WI38 (cell line): ENCODE measurements around the gene IRGC.

Source experiments
- H3K4me3 ChIP-seq: 2 replicates; pipeline ENCODE4 v1.5.1; 2011; ENCODE audit warnings: low read depth, mild to moderate bottlenecking, control low read depth, low read length
- TF ChIP-seq, protein P1 (sequence below): IDR thresholded peaks from 2 replicates; pipeline ENCODE4 v1.5.1; 2012; ENCODE audit warnings: low read depth, mild to moderate bottlenecking, control low read depth, low read length

IRGC gene

DNA sequence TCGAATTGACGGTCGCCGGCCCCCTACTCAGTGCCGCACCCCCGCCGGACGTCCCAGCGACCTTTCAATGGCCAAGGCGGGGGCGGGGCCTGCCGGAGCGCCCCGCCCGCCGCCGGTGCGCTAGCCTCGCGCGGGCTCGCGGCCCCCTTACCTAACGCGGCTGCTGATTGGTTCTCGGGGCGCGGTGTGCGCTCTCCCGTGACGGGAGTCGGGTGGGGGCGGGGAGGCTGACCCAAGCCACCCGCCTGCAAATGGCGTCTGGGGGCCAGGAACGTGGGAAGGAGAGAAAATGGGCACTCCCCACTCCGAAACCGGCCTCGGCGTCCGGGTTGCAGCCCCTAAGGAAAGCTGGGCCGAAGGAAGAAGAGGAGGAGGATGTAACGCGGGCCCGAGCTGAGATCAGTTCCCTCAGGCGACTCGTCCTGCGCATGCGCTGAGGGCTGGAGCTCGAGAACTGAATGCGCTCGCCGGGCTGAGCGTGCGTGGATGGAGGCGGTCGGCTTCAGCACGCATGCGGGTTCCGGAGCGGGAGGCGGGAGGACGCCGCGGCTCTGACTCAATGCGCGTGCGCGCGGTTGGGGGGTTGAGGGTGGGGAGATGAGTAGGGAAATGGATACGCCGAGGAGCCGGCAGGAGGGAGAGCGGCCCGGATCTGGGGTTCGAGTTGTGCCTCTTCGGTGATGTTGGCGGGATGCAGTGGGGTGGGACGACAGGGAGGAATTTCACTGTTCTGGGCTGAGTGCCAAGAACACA is 38.8 kb downstream of the IRGC start, which contains the start of gene SMG9:
TSS of gene SMG9 (minus strand) at position 460 of the 753 bp plus-strand sequence. CDS start 4,221 bp downstream, outside the sequence.
- TF ChIP-seq, protein P1, sequence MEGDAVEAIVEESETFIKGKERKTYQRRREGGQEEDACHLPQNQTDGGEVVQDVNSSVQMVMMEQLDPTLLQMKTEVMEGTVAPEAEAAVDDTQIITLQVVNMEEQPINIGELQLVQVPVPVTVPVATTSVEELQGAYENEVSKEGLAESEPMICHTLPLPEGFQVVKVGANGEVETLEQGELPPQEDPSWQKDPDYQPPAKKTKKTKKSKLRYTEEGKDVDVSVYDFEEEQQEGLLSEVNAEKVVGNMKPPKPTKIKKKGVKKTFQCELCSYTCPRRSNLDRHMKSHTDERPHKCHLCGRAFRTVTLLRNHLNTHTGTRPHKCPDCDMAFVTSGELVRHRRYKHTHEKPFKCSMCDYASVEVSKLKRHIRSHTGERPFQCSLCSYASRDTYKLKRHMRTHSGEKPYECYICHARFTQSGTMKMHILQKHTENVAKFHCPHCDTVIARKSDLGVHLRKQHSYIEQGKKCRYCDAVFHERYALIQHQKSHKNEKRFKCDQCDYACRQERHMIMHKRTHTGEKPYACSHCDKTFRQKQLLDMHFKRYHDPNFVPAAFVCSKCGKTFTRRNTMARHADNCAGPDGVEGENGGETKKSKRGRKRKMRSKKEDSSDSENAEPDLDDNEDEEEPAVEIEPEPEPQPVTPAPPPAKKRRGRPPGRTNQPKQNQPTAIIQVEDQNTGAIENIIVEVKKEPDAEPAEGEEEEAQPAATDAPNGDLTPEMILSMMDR: no peak
- peak within 1 kb of the TSS; percentile 82 for H3K4me3 ChIP-seq

DNA sequence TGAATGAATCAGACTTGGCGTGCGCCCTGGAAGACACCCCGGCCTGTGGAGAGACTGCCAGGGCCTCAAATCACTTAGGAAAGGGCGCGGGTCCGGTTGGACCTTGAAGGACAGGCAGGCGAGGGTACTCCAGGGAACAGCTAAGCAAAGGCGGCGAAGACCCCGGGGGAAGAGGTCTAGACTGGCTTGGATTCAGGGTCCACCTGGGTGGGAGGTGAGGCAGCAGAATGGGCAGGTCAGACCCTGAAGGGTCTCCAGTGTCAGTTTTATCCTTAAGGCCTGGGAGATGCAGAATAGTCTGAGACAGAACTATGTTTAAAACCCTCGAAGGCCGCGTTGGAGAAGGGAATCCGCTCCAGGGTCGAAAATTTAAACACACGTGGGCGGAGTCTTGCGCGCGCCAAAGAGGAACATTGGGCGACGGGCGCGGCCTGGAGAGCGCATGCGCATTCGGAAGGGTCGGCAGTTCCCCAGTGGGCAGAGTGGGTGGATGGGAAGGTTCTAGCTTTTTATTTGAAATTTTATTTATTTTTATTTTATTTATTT is 39.5 kb downstream of the IRGC start:
- H3K4me3 ChIP-seq: peak overlapping the region; percentile 82
- TF ChIP-seq, protein P1: no peak

DNA sequence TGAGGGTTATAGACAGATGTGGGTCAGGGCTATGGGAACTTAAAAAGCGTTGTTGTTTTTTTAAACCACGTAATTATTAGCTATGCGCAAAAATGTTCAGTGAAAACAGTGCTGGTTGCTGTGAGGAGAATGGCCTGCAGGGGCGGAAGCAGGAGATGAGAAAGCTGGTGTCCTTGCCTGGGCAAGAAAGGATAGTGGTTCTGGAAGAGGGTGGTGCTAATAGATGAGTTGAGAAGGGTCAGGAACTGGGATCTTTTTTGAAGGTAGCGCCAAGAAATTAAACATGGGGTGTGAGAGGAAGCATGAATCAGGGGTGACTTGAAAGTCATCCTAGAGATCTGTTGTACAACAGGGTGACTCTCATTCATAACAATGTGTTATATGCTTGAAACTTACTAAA is 43.6 kb downstream of the IRGC start:
- no peak overlapping the region for H3K4me3 ChIP-seq
- TF ChIP-seq, protein P1: peak; percentile 79

DNA sequence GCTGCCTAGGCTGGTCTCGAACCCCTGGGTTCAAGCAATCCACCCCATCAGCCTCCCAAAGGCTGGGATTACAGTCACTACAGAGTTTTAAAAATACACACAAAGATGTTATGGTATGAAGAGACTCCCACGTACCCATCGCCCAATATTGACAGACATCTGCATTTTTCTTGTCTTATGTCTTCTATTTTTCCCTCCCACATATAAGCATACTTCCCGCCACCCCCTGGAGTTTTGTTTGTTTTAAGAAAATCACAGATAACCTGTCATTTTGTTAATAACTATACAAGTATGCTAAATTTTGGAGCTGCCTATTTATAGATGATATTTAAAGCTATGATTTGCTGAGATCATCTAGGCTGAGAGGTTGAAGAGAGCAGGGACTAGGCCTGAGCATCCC is 45.1 kb downstream of the IRGC start:
- no peak overlapping the region for H3K4me3 ChIP-seq
- TF ChIP-seq, protein P1: no peak

DNA sequence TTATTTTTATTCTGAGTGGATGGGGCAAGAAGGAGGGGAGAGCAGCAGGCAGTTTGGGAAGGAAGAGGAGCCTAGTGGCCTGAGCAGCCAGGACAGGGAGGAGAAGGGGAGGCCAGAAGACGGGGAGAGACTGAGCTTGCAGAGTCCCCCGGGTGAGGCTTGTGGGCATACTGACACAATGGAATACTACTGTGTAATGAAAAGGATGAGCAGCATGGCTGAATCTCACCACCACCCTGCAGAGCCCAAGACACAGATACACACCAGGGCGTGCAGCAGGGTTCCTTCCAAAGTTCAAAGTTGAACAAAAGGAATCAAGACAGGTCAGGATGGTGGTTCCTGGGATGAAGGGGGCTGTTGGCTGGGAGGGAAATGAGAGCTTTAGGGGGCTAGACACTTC is 46.9 kb downstream of the IRGC start:
- TF ChIP-seq, protein P1: no peak

DNA sequence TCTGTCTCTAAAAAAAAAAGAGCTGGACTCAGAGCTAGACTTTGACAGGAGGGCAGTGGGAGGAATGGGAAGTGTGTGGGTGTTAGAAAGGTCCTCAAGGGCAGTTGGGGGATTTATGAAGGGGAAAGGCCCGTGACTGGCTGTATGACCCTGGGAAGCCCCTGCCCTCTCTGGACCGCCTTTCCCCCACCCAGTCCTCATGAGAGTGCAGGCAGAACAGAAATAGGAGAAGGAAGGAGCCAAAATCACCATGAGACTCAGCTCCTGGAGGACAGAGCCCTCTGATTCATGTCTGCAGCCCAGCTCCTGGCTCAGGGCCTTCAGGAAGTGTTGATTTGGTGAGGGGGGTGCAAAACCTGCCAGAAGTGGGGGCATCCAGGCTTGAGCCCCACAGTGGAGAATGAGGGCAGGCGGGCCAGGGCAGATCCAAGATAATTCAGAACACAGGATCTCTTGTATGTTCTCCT is 47.6 kb downstream of the IRGC start:
- no peak overlapping the region for H3K4me3 ChIP-seq
- TF ChIP-seq, protein P1: no peak

More for the DNA sequence above, 46.9 kb downstream of the IRGC start:
- H3K4me3 ChIP-seq: no peak overlapping the region

DNA sequence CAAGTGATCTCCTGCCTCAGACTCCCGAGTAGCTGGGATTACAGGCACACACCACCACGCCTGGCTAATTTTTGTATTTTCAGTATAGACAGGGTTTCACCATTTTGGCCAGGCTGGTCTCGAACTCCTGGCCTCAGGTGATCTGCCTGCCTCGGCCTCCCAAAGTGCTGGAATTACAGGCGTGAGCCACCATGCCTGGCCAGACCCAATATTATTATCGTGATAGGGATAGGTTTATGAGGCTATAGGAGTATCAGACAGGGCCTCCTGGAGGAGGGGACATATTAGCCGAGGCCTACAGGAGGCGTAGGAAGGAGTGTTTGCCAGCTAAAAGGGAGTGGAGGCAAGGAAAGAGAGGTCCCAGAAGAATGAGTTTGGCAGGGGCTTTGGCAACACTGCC is 48.8 kb downstream of the IRGC start:
- 0 out of 2 replicates have a peak overlapping the region, but pooled peaks have one; percentile 14 for H3K4me3 ChIP-seq
